PFSK-1 (cell line): ENCODE results near the gene PIK3C3.

Experiments used
- FOXP2 ChIP-seq: optimal IDR thresholded peaks from 2 replicates; pipeline ENCODE3; 2011; ENCODE audit warnings: borderline replicate concordance, control low read depth, inconsistent platforms; ENCODE audit not compliant: insufficient read depth; ENCODE audit errors: extremely low read length, extremely low read depth
- POLR2AphosphoS5 ChIP-seq: IDR thresholded peaks from 2 replicates; pipeline ENCODE4 v1.6.1; 2012; ENCODE audit warnings: low read depth, mild to moderate bottlenecking, control low read depth, low read length, moderate library complexity
- SIN3A ChIP-seq: IDR thresholded peaks from 2 replicates; pipeline ENCODE4 v1.6.1; 2012; ENCODE audit warnings: mild to moderate bottlenecking, low read length, moderate library complexity, borderline replicate concordance; ENCODE audit not compliant: insufficient read depth
- TAF1 ChIP-seq: IDR thresholded peaks from 2 replicates; pipeline ENCODE4 v1.6.1; 2012; ENCODE audit warnings: low read length, control low read depth, borderline replicate concordance; ENCODE audit not compliant: insufficient read depth
- TF ChIP-seq, protein P1 (sequence below), 2 experiments: IDR thresholded peaks; 2 replicates each; pipeline versions ENCODE4 v1.6.1 to v1.8.0; 2011 to 2012; ENCODE audit warnings: low read depth in 2 of 2, low read length in 2 of 2, control low read depth in 1 of 2, inconsistent platforms in 1 of 2, mild to moderate bottlenecking in 1 of 2, moderate library complexity in 1 of 2; ENCODE audit not compliant: insufficient read depth in 1 of 2

PIK3C3 gene

DNA sequence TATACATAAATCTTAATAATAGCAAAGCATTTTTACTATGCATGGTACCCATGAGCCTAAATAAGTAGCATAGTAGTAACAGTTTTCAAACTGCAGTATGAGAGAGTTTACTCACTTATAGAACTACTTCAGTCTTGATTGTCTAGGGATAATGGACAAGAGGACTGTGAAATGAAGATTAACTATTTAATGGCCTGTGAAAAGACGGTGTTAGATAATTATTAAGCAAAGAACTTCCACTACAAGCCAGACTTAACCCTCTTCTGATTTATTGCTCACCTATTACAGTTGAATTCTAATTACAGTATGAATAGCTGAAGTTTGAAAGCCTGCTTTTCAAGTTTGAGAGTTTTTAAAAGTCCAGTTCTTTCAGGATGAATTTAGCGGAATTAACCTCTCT, 18.9 kb downstream of the PIK3C3 start:
- TF ChIP-seq FOXP2 (no peak), SIN3A (no peak), POLR2AphosphoS5 (no peak), TAF1 (no peak)
- TF ChIP-seq, protein P1, sequence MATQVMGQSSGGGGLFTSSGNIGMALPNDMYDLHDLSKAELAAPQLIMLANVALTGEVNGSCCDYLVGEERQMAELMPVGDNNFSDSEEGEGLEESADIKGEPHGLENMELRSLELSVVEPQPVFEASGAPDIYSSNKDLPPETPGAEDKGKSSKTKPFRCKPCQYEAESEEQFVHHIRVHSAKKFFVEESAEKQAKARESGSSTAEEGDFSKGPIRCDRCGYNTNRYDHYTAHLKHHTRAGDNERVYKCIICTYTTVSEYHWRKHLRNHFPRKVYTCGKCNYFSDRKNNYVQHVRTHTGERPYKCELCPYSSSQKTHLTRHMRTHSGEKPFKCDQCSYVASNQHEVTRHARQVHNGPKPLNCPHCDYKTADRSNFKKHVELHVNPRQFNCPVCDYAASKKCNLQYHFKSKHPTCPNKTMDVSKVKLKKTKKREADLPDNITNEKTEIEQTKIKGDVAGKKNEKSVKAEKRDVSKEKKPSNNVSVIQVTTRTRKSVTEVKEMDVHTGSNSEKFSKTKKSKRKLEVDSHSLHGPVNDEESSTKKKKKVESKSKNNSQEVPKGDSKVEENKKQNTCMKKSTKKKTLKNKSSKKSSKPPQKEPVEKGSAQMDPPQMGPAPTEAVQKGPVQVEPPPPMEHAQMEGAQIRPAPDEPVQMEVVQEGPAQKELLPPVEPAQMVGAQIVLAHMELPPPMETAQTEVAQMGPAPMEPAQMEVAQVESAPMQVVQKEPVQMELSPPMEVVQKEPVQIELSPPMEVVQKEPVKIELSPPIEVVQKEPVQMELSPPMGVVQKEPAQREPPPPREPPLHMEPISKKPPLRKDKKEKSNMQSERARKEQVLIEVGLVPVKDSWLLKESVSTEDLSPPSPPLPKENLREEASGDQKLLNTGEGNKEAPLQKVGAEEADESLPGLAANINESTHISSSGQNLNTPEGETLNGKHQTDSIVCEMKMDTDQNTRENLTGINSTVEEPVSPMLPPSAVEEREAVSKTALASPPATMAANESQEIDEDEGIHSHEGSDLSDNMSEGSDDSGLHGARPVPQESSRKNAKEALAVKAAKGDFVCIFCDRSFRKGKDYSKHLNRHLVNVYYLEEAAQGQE (IDR thresholded peaks at IDR 0.05; ENCODE audit: insufficient read depth in 1 of 2, low read depth in 2 of 2, low read length in 2 of 2) = no peak

DNA sequence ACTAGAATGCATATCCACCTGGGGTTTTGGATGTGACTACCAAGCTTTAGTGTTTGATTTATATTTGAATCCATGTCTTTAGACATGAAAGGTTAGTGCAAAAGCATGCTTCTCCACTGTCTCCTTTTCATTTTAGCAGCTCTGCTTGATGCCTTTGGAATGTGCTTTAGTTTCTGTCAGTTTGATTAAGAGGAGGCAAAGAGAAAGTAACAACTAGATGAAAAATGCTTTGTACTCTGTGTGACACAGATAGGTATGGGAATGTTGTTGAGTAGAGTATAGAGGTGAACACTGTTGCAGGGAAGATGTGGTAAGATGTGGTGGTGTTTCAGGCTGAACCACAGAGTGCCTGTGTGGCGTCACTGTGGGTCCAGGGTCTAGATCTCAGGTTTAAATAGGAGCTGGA, 19.8 kb downstream of the PIK3C3 start:
- TF ChIP-seq POLR2AphosphoS5 = no peak
- no peak for TF ChIP-seq TAF1
- TF ChIP-seq, protein P1 (IDR thresholded peaks at IDR 0.05; ENCODE audit: insufficient read depth in 1 of 2, low read depth in 2 of 2, low read length in 2 of 2) = no peak
- TF ChIP-seq FOXP2 = no peak
- TF ChIP-seq SIN3A = no peak

DNA sequence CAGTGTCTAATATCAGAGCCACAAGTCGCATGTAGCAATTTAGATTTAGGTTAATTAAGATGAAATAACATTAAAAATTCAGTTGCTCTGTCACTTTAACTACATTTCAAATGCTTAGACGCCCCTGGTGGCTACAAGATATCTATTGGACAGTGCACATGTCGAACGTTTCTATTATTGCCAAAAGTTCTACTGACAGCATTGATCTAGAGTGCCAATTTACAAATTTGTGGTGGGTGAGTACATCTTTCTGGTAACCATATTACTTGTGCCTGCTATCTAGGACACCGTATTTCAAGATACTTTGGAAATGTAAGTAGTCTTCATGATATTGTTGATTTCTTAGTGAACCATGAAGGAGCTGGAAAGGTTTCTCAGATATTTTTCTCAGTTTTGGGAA, 20.2 kb downstream of the PIK3C3 start:
- no peak for TF ChIP-seq TAF1

DNA sequence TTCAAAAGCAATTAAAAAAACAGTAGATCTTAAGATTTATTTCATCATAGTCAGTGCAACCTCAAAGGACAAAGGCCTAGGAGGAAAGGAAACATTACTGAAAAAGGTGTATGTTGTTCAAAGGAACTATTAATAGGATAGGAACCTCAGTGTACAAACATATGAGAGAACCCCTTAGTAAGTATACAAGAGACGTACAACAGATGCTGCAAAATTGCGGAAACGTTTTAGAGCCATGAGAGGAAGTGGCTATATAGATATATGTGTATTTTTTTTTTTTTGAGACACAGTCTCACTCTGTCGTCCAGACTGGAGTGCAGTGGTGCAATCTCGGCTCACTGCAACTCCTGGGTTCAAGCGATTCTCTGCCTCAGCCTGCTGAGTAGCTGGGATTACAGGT, 22.2 kb downstream of the PIK3C3 start:
- TF ChIP-seq TAF1 (no peak), SIN3A (no peak), POLR2AphosphoS5 (no peak), FOXP2 (no peak)
- TF ChIP-seq, protein P1 (IDR thresholded peaks at IDR 0.05; ENCODE audit: insufficient read depth in 1 of 2, low read depth in 2 of 2, low read length in 2 of 2) = no peak

DNA sequence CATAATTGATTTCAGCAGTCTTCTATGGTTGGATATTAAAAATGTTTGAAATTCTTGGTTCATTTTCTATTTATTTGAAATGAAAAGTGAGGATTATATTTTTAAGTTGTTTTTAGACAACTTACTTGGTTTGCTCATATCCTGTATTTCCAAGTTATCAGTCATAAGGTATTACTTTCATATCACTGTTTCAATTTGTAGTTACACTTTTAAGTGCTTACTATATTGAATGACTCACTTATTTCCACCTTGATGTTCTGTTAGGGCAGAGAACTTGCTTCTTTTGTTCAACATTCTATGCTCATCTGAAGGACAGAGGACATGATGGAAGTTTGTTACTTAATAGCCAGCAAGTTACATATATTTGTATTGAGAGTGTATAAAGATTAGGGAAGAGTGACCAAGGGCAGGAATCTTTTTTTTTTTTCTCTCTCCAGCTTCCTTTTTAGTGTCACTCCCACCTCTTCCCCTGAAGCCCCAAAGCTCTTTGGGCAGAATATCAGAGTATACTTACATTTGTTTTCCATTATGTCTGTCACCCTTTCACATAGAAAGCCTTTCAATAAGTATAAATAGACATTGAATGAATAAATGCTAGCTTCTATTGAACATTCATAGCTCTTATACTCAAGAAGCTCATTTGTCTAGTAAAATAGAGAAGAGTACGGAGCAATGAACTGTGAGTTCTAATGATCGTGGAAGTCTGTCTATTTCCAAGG, 28.1 kb downstream of the PIK3C3 start:
- TF ChIP-seq FOXP2 (no peak), TAF1 (no peak)
- TF ChIP-seq, protein P1 (IDR thresholded peaks at IDR 0.05; ENCODE audit: insufficient read depth in 1 of 2, low read depth in 2 of 2, low read length in 2 of 2) = no peak
